ENCODE measurements around the gene RSPH1. TPM values are rescaled to one million over a fixed set of nuclear protein-coding genes. Genes with fewer than 3 reads are reported as not detected.

The RSPH1 gene
- total and polyA plus RNA-seq, 2 of the 4 experiments (the other 2 are of a cell fraction), result not detected

DNA sequence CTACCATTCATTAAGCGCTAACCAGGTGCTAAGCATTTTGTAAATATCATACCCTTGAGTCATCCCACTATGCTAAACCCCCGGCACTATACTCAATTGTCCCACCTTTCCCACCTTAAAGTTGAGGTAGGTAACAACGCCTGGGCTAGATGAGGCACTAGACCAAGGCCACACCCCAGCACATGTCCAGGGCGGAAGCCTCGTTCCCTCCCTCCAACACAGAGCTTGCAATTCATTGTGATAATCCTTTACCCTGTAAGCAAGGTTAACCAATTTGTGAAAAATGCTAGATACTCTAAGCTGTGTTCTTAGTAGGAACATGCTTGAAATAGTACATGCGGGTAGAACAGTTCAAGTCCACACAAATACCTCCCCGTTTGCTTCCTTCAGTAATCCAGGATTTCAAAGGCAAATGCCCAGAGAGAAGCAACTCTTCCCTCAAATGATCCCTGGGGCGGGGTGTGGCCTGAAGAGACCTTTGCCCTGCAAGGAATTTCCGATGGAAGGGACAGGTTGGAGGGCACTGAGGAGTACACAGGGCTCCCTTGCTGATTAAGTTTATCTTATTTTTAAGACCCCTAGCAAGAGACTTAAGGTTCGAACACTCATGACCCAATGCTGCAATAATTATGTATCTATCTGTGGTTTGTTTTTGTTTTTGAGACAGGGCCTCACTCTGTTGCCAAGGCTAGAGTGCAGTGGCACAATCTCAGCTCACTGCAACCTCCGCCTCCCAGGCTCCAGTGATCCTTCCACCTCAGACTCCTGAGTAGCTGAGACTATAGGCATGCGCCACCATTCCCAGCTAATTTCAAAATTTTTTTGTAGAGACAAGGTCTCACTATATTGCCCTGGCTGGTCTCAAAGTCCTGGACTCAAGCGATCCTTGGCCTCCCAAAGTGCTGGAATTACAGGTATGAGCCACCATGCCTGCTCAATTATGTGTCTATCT lies 2.6 kb downstream of the RSPH1 start:
- H3K4me2 ChIP-seq (ENCODE audit: low read depth, low read length), result no peak overlapping the region
- H3K4me3 ChIP-seq (ENCODE audit: insufficient read depth, low read depth, low read length), result no peak overlapping the region
- no peak overlapping the region for H4K5ac ChIP-seq (ENCODE audit: low read depth, low read length)
- H3K9me3 ChIP-seq (ENCODE audit: control insufficient read depth, insufficient read depth, low read length), result no peaks in the 10 kb centered on the region; the same call in 1 of the 2 replicates
- ChIA-PET POLR2A (ENCODE audit: unreplicated experiment) (no interaction called here), CTCF (interaction anchor here (0.6 kb wide), 1 partner anchor 835 kb away, joined by 7 read pairs; no protein-coding TSS in a partner anchor)
- H3K4me1 ChIP-seq (ENCODE audit: control insufficient read depth, insufficient read depth, low read length), result no peaks in the 10 kb centered on the region
- no TSS peak for BruUV-seq (replicated peaks)
- H2AFZ ChIP-seq (replicated peaks; ENCODE audit: low read length, poor library complexity), result no peak overlapping the region
- no peaks in the 10 kb centered on the region for H3K79me1 ChIP-seq (ENCODE audit: low read depth in 1 of 2, low read length in 2 of 2)
- intact Hi-C loops (cut with micrococcal nuclease) (no loop called here), in situ Hi-C loops (cut with MboI; ENCODE audit: low sequenced_read_pairs) (no loop called here), dilution Hi-C loops (cut with HindIII; ENCODE audit: low sequenced_read_pairs, unreplicated experiment) (no loop called here)
- no peak overlapping the region for H3K4ac ChIP-seq (ENCODE audit: low read depth, low read length)
- DNase-seq (no peak), ATAC-seq (ENCODE audit: low read depth) (no peak)
- H4K20me1 ChIP-seq (ENCODE audit: insufficient read depth, low read length), result no peaks in the 10 kb centered on the region
- peaks cover 8% of the 10 kb centered on the region; the same call in 1 of the 2 replicates for H3K27me3 ChIP-seq (ENCODE audit: control insufficient read depth, insufficient read depth, low read length)
- H2BK120ac ChIP-seq (ENCODE audit: low read depth, low read length), result no peak overlapping the region
- H2AK5ac ChIP-seq (ENCODE audit: low read depth, low read length), result no peak overlapping the region
- H2AK9ac ChIP-seq (replicated peaks; ENCODE audit: low read depth, low read length, poor library complexity), result no peak overlapping the region
- no peak overlapping the region for H3K9ac ChIP-seq (ENCODE audit: low read depth, low read length)
- H3K23ac ChIP-seq (ENCODE audit: low read depth, low read length), result no peak overlapping the region
- no peak overlapping the region for H2BK5ac ChIP-seq (ENCODE audit: low read depth, low read length, poor library complexity, severe bottlenecking)
- H3K56ac ChIP-seq (ENCODE audit: extremely low read depth, insufficient read depth, low read length), result no peak overlapping the region
- no peak overlapping the region for H2BK15ac ChIP-seq (ENCODE audit: low read depth, low read length)
- H3K27ac ChIP-seq (ENCODE audit: insufficient read depth, low read length), result no peak overlapping the region
- 90% methylated on average over 2 of the region's 13 CpGs; no CpG with 5 or more reads in 1 of the 2 experiments for WGBS, 2 experiments (ENCODE audit: extremely low coverage in 2 of 2, insufficient read length in 1 of 2)
- no peak overlapping the region for H3K14ac ChIP-seq (replicated peaks; ENCODE audit: low read depth, low read length)
- H3K36me3 ChIP-seq (ENCODE audit: control insufficient read depth, insufficient read depth, low read length), result no peaks in the 10 kb centered on the region
- 0 out of 2 replicates have a peak, but pooled peaks cover 4% of the 10 kb centered on the region for H3K9me1 ChIP-seq (ENCODE audit: insufficient read depth, low read length)
- H4K91ac ChIP-seq (ENCODE audit: insufficient read depth, low read depth, low read length), result no peak overlapping the region
- no peak overlapping the region for H3K18ac ChIP-seq (ENCODE audit: low read depth, low read length)
- H4K8ac ChIP-seq (ENCODE audit: low read depth in 2 of 2, low read length in 2 of 2), result no peak overlapping the region
- TF ChIP-seq FOS (IDR thresholded peaks at IDR 0.05; ENCODE audit: low read depth, low read length) (no peak), MXI1 (IDR thresholded peaks at IDR 0.05; ENCODE audit: borderline replicate concordance, low read depth, low read length) (no peak)
- TF ChIP-seq, protein P1, sequence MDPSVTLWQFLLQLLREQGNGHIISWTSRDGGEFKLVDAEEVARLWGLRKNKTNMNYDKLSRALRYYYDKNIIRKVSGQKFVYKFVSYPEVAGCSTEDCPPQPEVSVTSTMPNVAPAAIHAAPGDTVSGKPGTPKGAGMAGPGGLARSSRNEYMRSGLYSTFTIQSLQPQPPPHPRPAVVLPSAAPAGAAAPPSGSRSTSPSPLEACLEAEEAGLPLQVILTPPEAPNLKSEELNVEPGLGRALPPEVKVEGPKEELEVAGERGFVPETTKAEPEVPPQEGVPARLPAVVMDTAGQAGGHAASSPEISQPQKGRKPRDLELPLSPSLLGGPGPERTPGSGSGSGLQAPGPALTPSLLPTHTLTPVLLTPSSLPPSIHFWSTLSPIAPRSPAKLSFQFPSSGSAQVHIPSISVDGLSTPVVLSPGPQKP (IDR thresholded peaks at IDR 0.05; ENCODE audit: borderline replicate concordance, low read depth, low read length), result no peak
- H2BK20ac ChIP-seq (ENCODE audit: low read depth, low read length), result no peak overlapping the region

Measured in IMR-90 (cell line).